Measurements from ENCODE around the gene KATNIP.
A peak's percentile ranks its signal among the peaks of the same experiment; 100 is the strongest.
"Not testable (repeated sequence)": the region's sequence is repeated elsewhere in the genome, so short reads cannot be mapped to it uniquely, and the experiment has no call there.

The KATNIP gene

GRCh38 chr16:27539120-27539519 is 10.8 kb upstream of the KATNIP start:
- no peak for DNase-seq

- no peak for DNase-seq
These were observed 10.3 kb upstream of the KATNIP start for GRCh38 chr16:27539636-27540035.

DNA sequence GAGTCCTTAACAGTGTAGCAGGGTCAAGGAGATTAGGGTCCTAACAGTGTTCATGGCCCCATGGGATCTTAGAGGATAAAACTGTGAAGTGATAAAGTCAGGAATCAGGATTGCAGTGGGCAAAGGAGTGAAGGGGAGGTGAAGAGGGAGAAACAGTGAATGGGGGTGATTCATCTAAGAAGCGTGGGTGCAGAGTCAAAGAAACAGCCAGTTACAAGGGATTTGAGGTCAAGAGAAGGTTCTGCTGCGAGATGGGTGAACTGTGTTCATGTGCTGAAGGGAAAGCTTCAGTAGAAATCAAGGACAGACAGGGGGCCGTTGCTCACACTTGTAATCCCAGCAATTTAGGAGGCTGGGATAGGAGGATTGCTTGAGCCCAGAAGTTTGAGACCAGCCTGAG is 6.1 kb upstream of the KATNIP start:
- DNase-seq, result no peak

DNA sequence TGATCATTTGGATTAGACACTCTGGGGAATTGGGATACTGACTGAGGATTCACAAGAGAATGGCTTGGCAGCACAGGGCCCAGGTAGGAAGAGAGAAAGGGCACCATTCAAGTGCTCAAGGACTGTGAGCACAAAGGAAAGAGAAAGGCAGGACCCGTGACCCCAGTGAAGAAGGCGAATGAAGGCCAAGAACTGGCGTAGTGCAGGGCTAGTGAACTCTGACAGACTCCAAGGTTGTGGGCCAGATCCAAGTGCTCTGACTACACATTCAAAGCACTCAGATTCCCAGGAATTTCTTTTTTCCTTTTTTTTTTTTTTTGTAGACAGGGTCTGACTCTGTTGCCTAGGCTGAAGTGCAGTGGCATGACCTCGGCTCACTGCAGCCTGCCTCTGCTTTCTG is 5.3 kb upstream of the KATNIP start:
- DNase-seq, result no peak

- DNase-seq, result no peak
These were observed 2.8 kb upstream of the KATNIP start for GRCh38 chr16:27547134-27547533.

- no peak for DNase-seq
These were observed 2.1 kb upstream of the KATNIP start for GRCh38 chr16:27547851-27548250.

DNA sequence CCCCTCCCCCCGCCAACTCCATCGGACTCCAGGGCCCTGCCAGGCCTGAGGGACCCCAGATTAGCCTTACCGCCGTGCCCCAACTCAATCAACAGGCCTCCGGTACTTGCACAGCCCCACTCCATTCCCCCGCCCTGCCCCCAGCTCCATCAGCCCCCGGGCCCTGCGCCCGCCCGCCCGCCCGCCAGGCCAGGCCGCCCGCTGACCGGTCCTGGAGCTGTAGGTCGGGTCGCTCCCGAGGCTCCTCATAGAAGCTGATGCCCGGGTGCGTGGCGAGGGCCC is 539 bp upstream of the KATNIP start:
- peak in 1 of 2 donors; percentile 26 for DNase-seq

- DNase-seq, result no peak
These were observed 607 bp downstream of the KATNIP start for GRCh38 chr16:27550582-27550920.

- no peak for DNase-seq
These were observed 1.1 kb downstream of the KATNIP start for GRCh38 chr16:27551036-27551435.

GRCh38 chr16:27556471-27556870 is 6.5 kb downstream of the KATNIP start:
- DNase-seq, result no peak

DNA sequence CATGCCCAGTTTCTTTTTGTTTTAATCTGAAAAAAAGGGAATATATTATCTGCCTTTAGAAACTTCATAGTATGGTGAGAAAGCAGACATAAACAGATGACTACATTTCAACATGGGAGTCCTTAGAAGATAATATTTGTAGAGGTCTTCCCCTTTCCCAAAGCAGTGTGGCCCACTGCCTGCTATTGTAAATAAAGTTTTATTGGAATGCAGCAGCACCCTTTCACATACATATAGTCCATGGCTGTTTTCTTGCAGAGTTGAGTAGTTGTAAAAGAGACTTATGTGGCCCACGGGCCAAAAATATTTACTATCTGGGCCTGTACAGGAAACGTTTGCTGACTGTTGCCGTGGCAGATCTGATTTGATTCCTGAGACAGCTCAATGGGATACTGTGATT is 8.5 kb downstream of the KATNIP start:
- no peak for DNase-seq

DNA sequence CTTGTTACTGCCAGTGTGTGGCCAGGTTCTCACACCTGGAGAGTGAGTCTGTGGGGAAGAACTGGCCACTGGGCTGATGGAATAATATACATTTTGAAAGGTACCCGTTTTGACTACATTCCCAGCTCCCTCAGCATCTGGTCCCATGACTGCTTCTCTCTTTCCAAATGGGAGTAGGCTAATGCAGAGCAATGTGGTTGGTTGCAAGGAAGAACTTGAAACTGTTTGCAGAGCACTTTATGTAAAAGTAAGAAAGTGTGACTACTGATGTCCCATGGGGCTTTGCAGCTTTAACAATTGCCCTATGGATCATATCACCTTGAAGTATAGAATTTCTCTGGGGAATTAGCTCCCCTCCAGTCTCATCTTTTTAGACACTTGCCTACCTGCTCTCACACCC is 9.0 kb downstream of the KATNIP start:
- DNase-seq, result no peak

DNA sequence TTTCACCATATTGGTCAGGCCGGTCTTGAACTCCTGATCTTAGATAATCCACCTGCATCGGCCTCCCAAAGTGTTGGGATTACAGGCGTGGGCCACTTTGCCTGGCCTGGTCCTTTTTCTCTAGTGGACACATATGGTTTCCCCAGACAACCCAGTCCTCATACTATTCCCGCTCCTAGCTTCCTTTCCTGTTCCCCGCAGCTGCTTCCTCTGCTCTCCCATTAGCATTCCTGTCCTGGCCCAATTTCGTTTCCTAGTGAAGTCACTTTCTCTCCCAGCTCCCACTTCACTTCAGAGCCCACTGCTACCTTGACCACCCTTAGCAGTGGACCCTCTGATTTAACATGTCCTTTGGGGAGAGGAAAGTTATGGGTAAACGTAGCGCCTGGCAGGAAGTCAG is 11.3 kb downstream of the KATNIP start:
- DNase-seq, result no peak

DNA sequence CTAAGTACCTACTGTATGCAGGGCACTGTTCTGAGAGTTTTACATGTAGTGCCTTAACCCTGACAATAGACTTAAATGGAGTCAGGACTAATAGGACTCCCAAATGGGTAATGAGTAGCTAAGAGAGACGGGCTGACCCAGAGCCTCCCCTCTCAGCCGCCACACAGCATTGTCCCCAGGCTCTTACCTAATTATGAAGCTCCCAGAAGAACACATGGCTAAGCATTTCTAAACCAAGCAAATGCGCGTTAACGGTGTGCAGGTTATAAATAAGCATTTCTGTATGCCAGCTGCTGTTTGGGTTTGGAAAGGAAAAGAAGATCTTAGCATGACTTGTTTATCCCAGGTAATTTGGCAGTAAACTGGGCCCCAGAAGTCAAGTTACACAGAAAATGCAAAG is 14.3 kb downstream of the KATNIP start:
- DNase-seq, result no peak

GRCh38 chr16:27566417-27566816 is 16.5 kb downstream of the KATNIP start:
- DNase-seq, result no peak

DNA sequence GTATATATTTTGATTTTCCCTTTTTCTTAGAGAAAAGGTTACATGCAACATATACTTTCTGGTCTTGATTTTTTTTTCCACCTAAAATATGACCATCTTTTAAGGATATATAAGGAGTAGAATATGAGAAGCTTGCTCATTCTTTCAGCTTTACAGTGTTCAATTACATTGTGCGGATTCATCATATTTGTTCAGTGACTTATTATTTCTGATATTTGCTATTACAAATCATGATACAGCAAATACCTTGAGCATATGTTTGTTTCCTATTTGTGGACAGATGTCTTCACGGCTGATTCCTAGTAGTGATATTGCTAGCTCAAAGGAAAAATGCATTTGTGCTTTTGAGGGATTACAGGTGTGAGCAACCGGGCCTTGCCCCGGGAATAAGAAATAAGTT is 18.1 kb downstream of the KATNIP start:
- no peak for DNase-seq

DNA sequence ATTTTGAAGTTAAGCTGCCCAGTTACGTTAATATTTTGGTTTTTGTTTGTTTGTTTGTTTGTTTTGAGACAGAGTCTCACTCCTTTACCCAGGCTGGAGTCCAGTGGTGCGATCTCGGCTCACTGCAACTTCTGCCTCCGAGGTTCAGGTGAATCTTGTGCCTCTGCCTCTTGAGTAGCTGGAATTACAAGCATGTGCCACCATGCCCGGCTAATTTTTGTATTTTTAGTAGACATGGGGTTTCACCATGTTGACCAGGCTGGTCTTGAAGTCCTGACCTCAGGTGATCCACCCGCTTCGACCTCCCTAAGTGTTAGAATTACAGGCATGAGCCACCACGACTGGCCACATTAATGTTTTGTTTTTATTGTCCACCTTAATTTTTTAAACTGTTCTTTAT is 21.0 kb downstream of the KATNIP start:
- DNase-seq, result not testable (repeated sequence)

- no peak for DNase-seq
These were observed 21.7 kb downstream of the KATNIP start for GRCh38 chr16:27571433-27572326.

DNA sequence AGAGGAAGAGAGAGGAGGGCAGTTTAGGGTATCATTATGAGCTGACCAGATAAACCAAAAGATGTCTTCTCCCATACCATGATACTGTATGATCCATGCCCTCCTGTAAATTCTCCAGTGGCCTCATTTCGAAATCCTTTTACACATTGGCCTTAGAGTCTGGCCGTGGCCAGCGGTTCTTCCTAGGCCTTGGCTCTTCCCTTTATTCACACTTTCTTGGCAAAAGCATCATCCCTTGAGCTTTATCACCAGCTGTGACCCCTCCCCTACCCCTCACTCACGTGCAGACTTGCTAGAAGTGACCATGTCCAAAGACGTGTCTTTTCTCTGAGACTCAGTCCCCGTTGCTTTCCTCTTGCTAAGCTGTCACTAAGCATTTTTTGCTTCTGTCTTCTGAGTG is 22.8 kb downstream of the KATNIP start:
- DNase-seq, result no peak

GRCh38 chr16:27576729-27577128 is 26.8 kb downstream of the KATNIP start:
- DNase-seq, result no peak

DNA sequence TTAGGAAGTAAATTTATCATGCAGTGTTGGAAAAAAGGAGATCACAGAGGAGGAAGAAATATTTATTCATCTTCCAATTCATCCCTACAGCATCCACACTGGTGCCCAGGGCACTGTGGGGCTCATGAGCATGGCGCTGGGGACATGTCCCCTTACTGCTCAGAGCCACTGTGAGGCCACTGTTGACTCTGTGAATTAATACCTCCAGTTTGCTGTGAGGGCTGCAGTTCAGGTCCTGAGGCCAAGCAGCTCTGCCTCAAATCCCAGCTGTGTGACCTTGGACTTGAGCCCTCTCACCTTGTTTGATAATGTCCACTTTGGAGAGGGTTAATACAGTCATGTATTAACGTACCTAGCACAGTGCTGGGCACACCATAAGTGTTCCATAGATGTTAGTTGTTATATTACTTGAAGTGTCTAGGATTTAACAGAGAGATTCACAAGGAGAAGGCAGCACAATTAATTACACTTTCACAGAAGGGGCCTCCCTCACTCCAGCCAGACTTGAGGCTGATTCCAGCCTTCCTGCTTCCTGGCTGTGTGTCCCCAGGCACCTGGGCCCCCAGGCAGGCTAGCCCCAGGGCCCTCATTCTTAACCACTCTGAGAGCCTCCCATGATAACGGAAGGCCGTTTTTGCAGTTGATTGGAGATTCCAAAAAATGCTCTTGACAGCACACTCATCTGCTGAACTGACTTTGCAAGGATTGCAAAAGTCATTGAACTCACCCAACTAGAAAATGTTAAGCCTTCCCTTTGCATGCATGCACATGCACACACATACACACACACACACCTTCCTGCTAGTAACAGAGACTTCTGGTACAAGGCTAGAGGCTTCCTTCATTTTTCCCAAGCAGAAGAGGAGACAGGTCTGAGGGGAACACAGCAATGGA is 29.4 kb downstream of the KATNIP start:
- DNase-seq, result no peak

GRCh38 chr16:27582883-27583282 is 32.9 kb downstream of the KATNIP start:
- no peak for DNase-seq

DNA sequence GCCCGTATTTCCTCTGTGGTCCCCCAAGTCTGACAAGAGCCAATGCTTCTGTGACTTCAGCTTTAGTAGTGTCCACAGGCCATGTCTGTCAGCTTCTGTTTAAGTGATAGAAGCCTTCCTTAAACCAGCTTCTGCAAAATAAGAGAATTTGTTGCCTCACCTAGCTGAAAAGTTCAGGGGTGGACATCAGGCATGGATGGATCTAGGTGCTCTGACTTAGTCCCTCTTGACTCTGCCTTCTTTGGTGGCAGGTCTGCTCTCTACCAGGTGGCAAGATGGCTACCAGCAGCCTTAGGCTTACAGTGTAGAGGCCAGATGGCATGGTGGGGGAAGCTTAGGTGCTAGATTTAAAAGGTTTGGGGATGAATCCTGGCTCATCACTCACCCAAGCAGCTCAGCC is 33.7 kb downstream of the KATNIP start:
- no peak for DNase-seq

DNA sequence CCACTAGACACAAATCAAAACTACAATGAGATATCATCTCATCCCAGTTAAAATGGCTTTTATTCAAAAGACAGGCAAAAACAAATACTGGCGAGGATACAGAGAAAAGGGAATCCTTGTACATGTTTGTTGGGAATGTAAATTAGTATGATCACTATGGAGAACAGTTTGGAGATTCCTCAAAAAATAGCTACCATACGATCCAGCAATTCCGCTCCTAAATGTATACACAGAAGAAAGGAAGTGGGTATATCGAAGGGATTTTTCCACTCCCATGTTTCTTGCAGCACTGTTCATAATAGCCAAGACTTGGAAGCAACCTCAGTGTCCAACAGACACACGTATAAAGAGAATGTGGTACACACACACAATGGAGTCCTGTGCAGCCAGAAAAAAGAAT is 35.3 kb downstream of the KATNIP start:
- no peak for DNase-seq
